IMR-90 (cell line): ENCODE results near the gene CXCL16. TPM values are rescaled to one million over a fixed set of nuclear protein-coding genes. Genes with fewer than 3 reads are reported as not detected.

Experiments used
- ATAC-seq: fragments of 200-7000 bp; cut with Tn5 transposase; 2 replicates; pipeline ENCODE4 v1.9.1; 2020; ENCODE audit warnings: low read depth, mild to moderate bottlenecking, moderate library complexity
- BruUV-seq: library from RNA; stranded (reverse); fragments of 400-500 nt; replicated peaks from 2 replicates; lab custom pipeline; 2021; lab: Mats Ljungman, UMichigan
- CTCF ChIA-PET: fragments of 300-600 bp; formaldehyde crosslinking; extraction: SDS; loops from one replicate; lab custom pipeline; 2021; ENCODE audit warnings: antibody characterized with exemption; lab: Yijun Ruan, JAX
- POLR2A ChIA-PET: fragments of 300-600 bp; sonication (Branson Sonifier 250); formaldehyde crosslinking; loops from one replicate; lab custom pipeline; 2022; ENCODE audit warnings: antibody characterized with exemption; ENCODE audit not compliant: unreplicated experiment; lab: Charles Lee
- DNase-seq: peaks from one replicate; pipeline ENCODE4 v3.0.0; 2013
- H2AFZ ChIP-seq: replicated peaks from 2 replicates; pipeline ENCODE3; 2013; ENCODE audit warnings: low read length, mild to moderate bottlenecking; ENCODE audit not compliant: poor library complexity
- H2AK5ac ChIP-seq: 2 replicates; pipeline ENCODE4 v1.6.1; 2013; ENCODE audit warnings: low read depth, low read length, inconsistent platforms
- H2AK9ac ChIP-seq: replicated peaks from 2 replicates; pipeline ENCODE3; 2013; ENCODE audit warnings: mild to moderate bottlenecking, low read depth, low read length, moderate library complexity; ENCODE audit not compliant: poor library complexity
- H2BK120ac ChIP-seq: 2 replicates; pipeline ENCODE4 v1.6.1; 2013; ENCODE audit warnings: low read depth, low read length, inconsistent platforms
- H2BK15ac ChIP-seq: 3 replicates; pipeline ENCODE4 v1.6.1; 2013; ENCODE audit warnings: low read depth, low read length, inconsistent platforms
- H2BK20ac ChIP-seq: 2 replicates; pipeline ENCODE4 v1.6.1; 2013; ENCODE audit warnings: low read depth, mild to moderate bottlenecking, inconsistent platforms, low read length, moderate library complexity
- H2BK5ac ChIP-seq: 2 replicates; pipeline ENCODE4 v1.6.1; 2013; ENCODE audit warnings: mild to moderate bottlenecking, low read depth, low read length, inconsistent platforms; ENCODE audit not compliant: poor library complexity, severe bottlenecking
- H3K14ac ChIP-seq: replicated peaks from 2 replicates; pipeline ENCODE4 v1.6.1; 2013; ENCODE audit warnings: low read depth, low read length, inconsistent platforms
- H3K18ac ChIP-seq: 2 replicates; pipeline ENCODE4 v1.6.1; 2013; ENCODE audit warnings: low read depth, low read length, control low read depth
- H3K23ac ChIP-seq: 2 replicates; pipeline ENCODE4 v1.6.1; 2013; ENCODE audit warnings: low read depth, low read length, inconsistent platforms
- H3K27ac ChIP-seq: 2 replicates; pipeline ENCODE4 v1.5.1; 2013; ENCODE audit warnings: mild to moderate bottlenecking, control low read depth, low read length; ENCODE audit not compliant: insufficient read depth
- H3K27me3 ChIP-seq: 2 replicates; pipeline ENCODE4 v1.6.1; 2013; ENCODE audit warnings: low read length; ENCODE audit not compliant: control insufficient read depth, insufficient read depth
- H3K36me3 ChIP-seq: 2 replicates; pipeline ENCODE4 v1.6.1; 2013; ENCODE audit warnings: low read length, mixed read lengths; ENCODE audit not compliant: control insufficient read depth, insufficient read depth
- H3K4ac ChIP-seq: 2 replicates; pipeline ENCODE4 v1.6.1; 2013; ENCODE audit warnings: low read depth, low read length, inconsistent platforms
- H3K4me1 ChIP-seq: 2 replicates; pipeline ENCODE4 v1.6.1; 2013; ENCODE audit warnings: low read length, mixed read lengths; ENCODE audit not compliant: control insufficient read depth, insufficient read depth
- H3K4me2 ChIP-seq: 2 replicates; pipeline ENCODE4 v1.6.1; 2013; ENCODE audit warnings: low read depth, mild to moderate bottlenecking, control low read depth, low read length, moderate library complexity
- H3K4me3 ChIP-seq: 2 replicates; pipeline ENCODE4 v1.5.1; 2013; ENCODE audit warnings: low read depth, mild to moderate bottlenecking, control low read depth, low read length, moderate library complexity; ENCODE audit not compliant: insufficient read depth
- H3K56ac ChIP-seq: 2 replicates; pipeline ENCODE4 v1.6.1; 2013; ENCODE audit warnings: low read length, inconsistent platforms; ENCODE audit not compliant: insufficient read depth; ENCODE audit errors: extremely low read depth
- H3K79me1 ChIP-seq, 2 experiments: 2 replicates each; pipeline ENCODE4 v1.6.1; 2013; ENCODE audit warnings: low read length in 2 of 2, inconsistent platforms in 1 of 2, low read depth in 1 of 2
- H3K9ac ChIP-seq: 2 replicates; pipeline ENCODE4 v1.6.1; 2013; ENCODE audit warnings: low read depth, low read length, control low read depth
- H3K9me1 ChIP-seq: 2 replicates; pipeline ENCODE4 v1.6.1; 2013; ENCODE audit warnings: low read length, inconsistent platforms; ENCODE audit not compliant: insufficient read depth
- H3K9me3 ChIP-seq: 2 replicates; pipeline ENCODE4 v1.6.1; 2013; ENCODE audit warnings: low read length; ENCODE audit not compliant: control insufficient read depth, insufficient read depth
- H4K20me1 ChIP-seq: 2 replicates; pipeline ENCODE4 v1.6.1; 2013; ENCODE audit warnings: low read length, inconsistent platforms; ENCODE audit not compliant: insufficient read depth
- H4K5ac ChIP-seq: 2 replicates; pipeline ENCODE4 v1.6.1; 2013; ENCODE audit warnings: mild to moderate bottlenecking, low read depth, low read length, control low read depth
- H4K8ac ChIP-seq, 2 experiments: 2 replicates each; pipeline ENCODE4 v1.6.1; 2013; ENCODE audit warnings: low read depth in 2 of 2, low read length in 2 of 2, control low read depth in 1 of 2, inconsistent platforms in 1 of 2
- H4K91ac ChIP-seq: 2 replicates; pipeline ENCODE4 v1.6.1; 2013; ENCODE audit warnings: low read depth, low read length, inconsistent platforms; ENCODE audit not compliant: insufficient read depth
- BHLHE40 ChIP-seq: fragments of 150-350 bp; IDR thresholded peaks from 2 replicates; pipeline ENCODE4 v1.6.1; 2016; ENCODE audit warnings: mild to moderate bottlenecking, low read depth, low read length
- CEBPB ChIP-seq: IDR thresholded peaks from 2 replicates; pipeline ENCODE4 v1.6.1; 2012; ENCODE audit warnings: low read depth, low read length, improper control_type of control experiment
- CHD1 ChIP-seq: IDR thresholded peaks from 2 replicates; pipeline ENCODE4 v1.6.1; 2012; ENCODE audit warnings: low read depth, low read length, improper control_type of control experiment
- FOS ChIP-seq: fragments of 150-350 bp; IDR thresholded peaks from 2 replicates; pipeline ENCODE4 v1.6.1; 2016; ENCODE audit warnings: low read depth, low read length
- MAFK ChIP-seq: IDR thresholded peaks from 2 replicates; pipeline ENCODE4 v1.6.1; 2012; ENCODE audit warnings: low read depth, low read length, improper control_type of control experiment
- MAZ ChIP-seq: IDR thresholded peaks from 2 replicates; pipeline ENCODE4 v1.6.1; 2012; ENCODE audit warnings: low read depth, mild to moderate bottlenecking, low read length, improper control_type of control experiment, moderate library complexity, borderline replicate concordance
- MXI1 ChIP-seq: IDR thresholded peaks from 2 replicates; pipeline ENCODE4 v1.6.1; 2012; ENCODE audit warnings: low read depth, mild to moderate bottlenecking, low read length, moderate library complexity, borderline replicate concordance
- NFE2L2 ChIP-seq: fragments of 150-350 bp; IDR thresholded peaks from 2 replicates; pipeline ENCODE4 v1.6.1; 2016; ENCODE audit warnings: low read depth, mild to moderate bottlenecking, low read length
- POLR2A ChIP-seq: IDR thresholded peaks from 2 replicates; pipeline ENCODE4 v1.6.1; 2012; ENCODE audit warnings: mild to moderate bottlenecking, low read depth, low read length
- RAD21 ChIP-seq: IDR thresholded peaks from 2 replicates; pipeline ENCODE4 v1.6.1; 2012; ENCODE audit warnings: low read length, improper control_type of control experiment
- RCOR1 ChIP-seq: IDR thresholded peaks from 2 replicates; pipeline ENCODE4 v1.6.1; 2012; ENCODE audit warnings: mild to moderate bottlenecking, low read length, improper control_type of control experiment; ENCODE audit not compliant: insufficient replicate concordance
- RFX5 ChIP-seq: IDR thresholded peaks from 2 replicates; pipeline ENCODE4 v1.8.0; 2012; ENCODE audit warnings: low read depth, mild to moderate bottlenecking, low read length, moderate library complexity
- SMC3 ChIP-seq: fragments of 150-350 bp; IDR thresholded peaks from 2 replicates; pipeline ENCODE4 v1.6.1; 2016; ENCODE audit warnings: low read depth, mild to moderate bottlenecking, antibody characterized with exemption, low read length, moderate library complexity
- WGBS, 2 experiments: methylation state at CpG; one replicate each; pipeline versions ENCODE4 v1.1.5 to v1.1.7; 2013; ENCODE audit warnings: missing lambda C conversion rate in 2 of 2; ENCODE audit not compliant: insufficient read length in 1 of 2; ENCODE audit errors: extremely low coverage in 2 of 2; 5-methylcytosine and 5-hydroxymethylcytosine counted together
- dilution Hi-C: fragments of 300-500 bp; cut with HindIII; formaldehyde crosslinking; loops from one replicate; pipeline ENCODE4 v1.14.3; 2018; ENCODE audit warnings: low sequenced_read_pairs; ENCODE audit not compliant: unreplicated experiment
- in situ Hi-C: fragments of 300-500 bp; cut with MboI; formaldehyde crosslinking; loops from 3 replicates; pipeline ENCODE4 v1.14.3; 2019; ENCODE audit warnings: low sequenced_read_pairs, inconsistent platforms, mixed read lengths
- intact Hi-C: fragments of 100-400 bp; cut with micrococcal nuclease; formaldehyde crosslinking; loops from 2 replicates; pipeline ENCODE4 v1.10.0; 2022
- polyA plus RNA-seq, 3 experiments: library from polyadenylated mRNA; depleted of rRNA; stranded (reverse); fragments of >200 nt; gene quantifications; 2 replicates each; pipeline ENCODE4 v1.2.3, GENCODE V29; 2012; ENCODE audit warnings: low replicate concordance in 1 of 3
- total RNA-seq: library from RNA; depleted of rRNA; stranded (reverse); fragments of >200 nt; gene quantifications from 2 replicates; pipeline ENCODE4 v1.2.3, GENCODE V29; 2012
- TF ChIP-seq, protein P1 (sequence below): fragments of 150-350 bp; IDR thresholded peaks from 2 replicates; pipeline ENCODE4 v1.6.1; 2017; ENCODE audit warnings: mild to moderate bottlenecking, antibody characterized with exemption, low read length, low read depth
- TF ChIP-seq, protein P2 (sequence below): fragments of 150-350 bp; IDR thresholded peaks from 2 replicates; pipeline ENCODE4 v1.6.1; 2016; ENCODE audit warnings: low read depth, mild to moderate bottlenecking, low read length, moderate library complexity, borderline replicate concordance

CXCL16 gene
- total and polyA plus RNA-seq, 2 of the 4 experiments (the other 2 are of a cell fraction) = 0.36 to 1.6 TPM

DNA sequence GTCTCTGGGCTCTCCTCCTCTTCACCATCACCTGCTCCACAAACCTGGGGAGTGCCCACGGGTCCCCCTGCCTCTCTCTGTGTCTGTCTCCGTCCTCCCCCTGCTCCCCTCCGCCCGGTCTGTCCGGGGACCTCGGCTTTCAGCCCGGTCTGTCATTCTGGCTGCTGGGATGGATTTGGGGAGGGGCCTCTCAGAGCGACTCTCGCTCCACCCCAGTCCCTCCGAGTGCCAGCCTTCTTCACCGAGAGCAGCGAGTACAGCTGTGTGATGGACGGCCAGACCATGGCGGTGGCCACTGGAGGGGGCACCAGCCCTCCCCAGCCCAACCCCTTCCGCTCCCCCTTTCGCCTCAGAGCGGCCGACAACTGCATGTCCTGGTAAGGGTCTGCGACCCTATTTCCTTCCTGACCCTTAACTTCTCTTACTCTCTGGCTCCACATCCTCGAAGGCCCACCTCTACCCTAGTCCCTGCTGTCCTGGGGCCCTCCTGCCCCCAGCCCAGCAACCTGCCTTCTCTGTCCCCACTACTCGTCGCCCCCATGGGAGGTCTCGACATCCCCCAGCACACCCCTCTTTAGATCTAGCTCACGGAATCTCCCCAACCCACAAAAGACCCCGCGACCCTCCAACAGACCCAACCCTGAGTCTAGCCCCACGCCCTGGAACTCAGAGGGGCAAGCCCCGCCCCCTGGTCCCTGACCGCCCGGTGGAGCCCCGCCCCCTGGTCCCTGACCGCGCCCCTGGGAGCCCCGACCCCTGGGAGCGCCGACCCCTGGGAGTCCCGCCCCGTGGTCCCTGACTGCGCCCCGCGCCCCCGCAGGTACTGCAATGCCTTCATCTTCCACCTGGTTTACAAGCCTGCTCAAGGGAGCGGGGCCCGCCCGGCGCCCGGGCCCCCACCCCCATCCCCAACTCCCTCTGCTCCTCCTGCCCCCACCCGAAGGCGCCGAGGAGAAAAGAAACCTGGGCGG is 5.6 kb upstream of the CXCL16 start:
- Histone ChIP-seq H3K56ac (no peak overlapping the region), H2AK5ac (no peak overlapping the region), H3K14ac (no peak overlapping the region), H3K4me2 (no peak overlapping the region), H3K36me3 (no peaks in the 10 kb centered on the region), H4K8ac (no peak overlapping the region), H2AK9ac (no peak overlapping the region), H3K9ac (no peak overlapping the region), H2BK15ac (no peak overlapping the region), H3K27me3 (peaks cover 69% of the 10 kb centered on the region), H3K27ac (no peak overlapping the region), H2BK5ac (no peak overlapping the region), H2BK120ac (no peak overlapping the region), H3K18ac (no peak overlapping the region), H3K79me1 (no peaks in the 10 kb centered on the region), H3K4me3 (no peak overlapping the region), H3K4me1 (peaks cover 2% of the 10 kb centered on the region; the same call in 1 of the 2 replicates), H2BK20ac (no peak overlapping the region), H3K4ac (no peak overlapping the region), H2AFZ (peak overlapping the region; percentile 72), H3K9me1 (no peaks in the 10 kb centered on the region), H4K5ac (no peak overlapping the region), H3K9me3 (no peaks in the 10 kb centered on the region), H3K23ac (no peak overlapping the region), H4K91ac (no peak overlapping the region), H4K20me1 (no peaks in the 10 kb centered on the region)
- WGBS, 2 experiments = 9% methylated on average over 12 of the region's 51 CpGs; no CpG with 5 or more reads in 1 of the 2 experiments
- no TSS peak for BruUV-seq
- DNase-seq = no peak
- in situ Hi-C loops = no loop called here
- CTCF ChIA-PET = no interaction called here
- ATAC-seq = peak; percentile 46
- dilution Hi-C loops = no loop called here
- POLR2A ChIA-PET = no interaction called here
- intact Hi-C loops = no loop called here
- TF ChIP-seq SMC3 (no peak), RFX5 (no peak), RAD21 (no peak), FOS (no peak), POLR2A (no peak), MXI1 (no peak), RCOR1 (no peak), MAZ (no peak), CEBPB (no peak), MAFK (no peak), BHLHE40 (no peak), CHD1 (no peak), NFE2L2 (no peak)
- TF ChIP-seq, protein P1, sequence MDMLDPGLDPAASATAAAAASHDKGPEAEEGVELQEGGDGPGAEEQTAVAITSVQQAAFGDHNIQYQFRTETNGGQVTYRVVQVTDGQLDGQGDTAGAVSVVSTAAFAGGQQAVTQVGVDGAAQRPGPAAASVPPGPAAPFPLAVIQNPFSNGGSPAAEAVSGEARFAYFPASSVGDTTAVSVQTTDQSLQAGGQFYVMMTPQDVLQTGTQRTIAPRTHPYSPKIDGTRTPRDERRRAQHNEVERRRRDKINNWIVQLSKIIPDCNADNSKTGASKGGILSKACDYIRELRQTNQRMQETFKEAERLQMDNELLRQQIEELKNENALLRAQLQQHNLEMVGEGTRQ = no peak
- TF ChIP-seq, protein P2, sequence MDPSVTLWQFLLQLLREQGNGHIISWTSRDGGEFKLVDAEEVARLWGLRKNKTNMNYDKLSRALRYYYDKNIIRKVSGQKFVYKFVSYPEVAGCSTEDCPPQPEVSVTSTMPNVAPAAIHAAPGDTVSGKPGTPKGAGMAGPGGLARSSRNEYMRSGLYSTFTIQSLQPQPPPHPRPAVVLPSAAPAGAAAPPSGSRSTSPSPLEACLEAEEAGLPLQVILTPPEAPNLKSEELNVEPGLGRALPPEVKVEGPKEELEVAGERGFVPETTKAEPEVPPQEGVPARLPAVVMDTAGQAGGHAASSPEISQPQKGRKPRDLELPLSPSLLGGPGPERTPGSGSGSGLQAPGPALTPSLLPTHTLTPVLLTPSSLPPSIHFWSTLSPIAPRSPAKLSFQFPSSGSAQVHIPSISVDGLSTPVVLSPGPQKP = no peak
